NCI-H526 (cell line): ENCODE measurements around the gene SSC5D.
A peak's percentile ranks its signal among the peaks of the same experiment; 100 is the strongest.

Source experiments
- DNase-seq, 2 experiments: peaks; one replicate each; lab custom pipeline; 2025; lab: John Stamatoyannopoulos, UW

Gene SSC5D

GRCh38 chr19:55454787-55455243 is 33.4 kb upstream of the SSC5D start:
- DNase-seq, result peak in 1 of 2 experiments; percentile 74

GRCh38 chr19:55455576-55456235 is 32.5 kb upstream of the SSC5D start:
- no peak for DNase-seq

- DNase-seq, result no peak
Observed at GRCh38 chr19:55456347-55456746, 31.9 kb upstream of the SSC5D start.

- DNase-seq, result no peak
Observed at GRCh38 chr19:55457683-55458457, 30.4 kb upstream of the SSC5D start.

GRCh38 chr19:55459551-55459949 is 28.7 kb upstream of the SSC5D start:
- no peak for DNase-seq

GRCh38 chr19:55459950-55460657 is 28.1 kb upstream of the SSC5D start:
- DNase-seq, result no peak

GRCh38 chr19:55460670-55461258 is 27.5 kb upstream of the SSC5D start:
- DNase-seq, result peak; percentile 54 to 92

GRCh38 chr19:55461259-55461973 is 26.8 kb upstream of the SSC5D start, which contains the start of gene ISOC2:
Gene ISOC2, minus strand, starts transcription at chr19:55461642. Its CDS starts 5,156 bp downstream, at chr19:55456486.
- peak; percentile 99 to 100 for DNase-seq

- DNase-seq, result no peak
Observed at GRCh38 chr19:55461974-55462626, 26.1 kb upstream of the SSC5D start.

- no peak for DNase-seq
Observed at GRCh38 chr19:55462722-55463121, 25.5 kb upstream of the SSC5D start.

GRCh38 chr19:55463583-55464031 is 24.6 kb upstream of the SSC5D start:
- DNase-seq, result no peak

GRCh38 chr19:55464039-55464661 is 24.1 kb upstream of the SSC5D start:
- no peak for DNase-seq

- no peak for DNase-seq
Observed at GRCh38 chr19:55464662-55465054, 23.6 kb upstream of the SSC5D start, which contains the start of gene C19orf85. Gene C19orf85, minus strand, starts transcription at chr19:55464751. Its CDS starts 197 bp downstream, at chr19:55464554.

GRCh38 chr19:55465460-55466240 is 22.6 kb upstream of the SSC5D start:
- no peak for DNase-seq

- no peak for DNase-seq
Observed at GRCh38 chr19:55466241-55466614, 22.0 kb upstream of the SSC5D start.

GRCh38 chr19:55467236-55468053 is 20.8 kb upstream of the SSC5D start:
- DNase-seq, result peak in 1 of 2 experiments; percentile 55

- no peak for DNase-seq
Observed at GRCh38 chr19:55468054-55468393, 20.2 kb upstream of the SSC5D start.

- DNase-seq, result no peak
Observed at GRCh38 chr19:55471266-55471665, 17.0 kb upstream of the SSC5D start.

GRCh38 chr19:55472463-55472862 is 15.8 kb upstream of the SSC5D start:
- DNase-seq, result no peak
